Ascending aorta (tissue), 2 donors: Measurements from ENCODE around the gene MYO1B. TPM values are rescaled to one million over a fixed set of nuclear protein-coding genes. Genes with fewer than 3 reads are reported as not detected.

Experiments
- DNase-seq, 2 donors: peaks; one replicate each; pipeline ENCODE4 v3.0.0-alpha.2; 2019; ENCODE audit warnings: low spot score in 2 of 2
- H3K27ac ChIP-seq, 2 donors: fragments of 200-600 bp; sonication (generic); one replicate each; pipeline ENCODE4 v1.5.1; 2016 to 2017; ENCODE audit warnings: mild to moderate bottlenecking in 1 of 2
- H3K27me3 ChIP-seq: fragments of 200-600 bp; sonication (generic); one replicate; pipeline ENCODE4 v1.5.1; 2017
- H3K36me3 ChIP-seq, 2 donors: fragments of 200-600 bp; sonication (generic); one replicate each; pipeline ENCODE4 v1.5.1; 2016
- H3K4me1 ChIP-seq, 2 donors: fragments of 200-600 bp; sonication (generic); one replicate each; pipeline ENCODE4 v1.5.1; 2016 to 2017; ENCODE audit warnings: mild to moderate bottlenecking in 1 of 2
- H3K4me3 ChIP-seq, 2 donors: fragments of 200-600 bp; sonication (generic); one replicate each; pipeline ENCODE4 v1.5.1; 2016 to 2017; ENCODE audit warnings: mild to moderate bottlenecking in 1 of 2
- H3K9me3 ChIP-seq, 2 donors: fragments of 200-600 bp; sonication (generic); one replicate each; pipeline ENCODE4 v1.5.1; 2016
- intact Hi-C: fragments of 100-400 bp; cut with DNase I; formaldehyde crosslinking; loops from one replicate; pipeline ENCODE4 v1.15.1; 2023
- total RNA-seq: library from RNA; depleted of rRNA; stranded (reverse); fragments of >200 nt; gene quantifications from one replicate; pipeline ENCODE4 v1.1.0, GENCODE V29; 2016
- TF ChIP-seq, protein P1 (sequence below), 3 experiments: fragments of 200-600 bp in 2 of 3; fragments of 450-650 bp in 1 of 3; sonication (generic) in 2 of 3; IDR thresholded peaks; one replicate each; pipeline ENCODE4 v1.5.1; 2016 to 2019; ENCODE audit warnings: antibody characterized with exemption in 3 of 3, mild to moderate bottlenecking in 1 of 3, moderate library complexity in 1 of 3

The MYO1B gene
- total RNA-seq, 1 donor from 2014 or later: 27.4 TPM

DNA sequence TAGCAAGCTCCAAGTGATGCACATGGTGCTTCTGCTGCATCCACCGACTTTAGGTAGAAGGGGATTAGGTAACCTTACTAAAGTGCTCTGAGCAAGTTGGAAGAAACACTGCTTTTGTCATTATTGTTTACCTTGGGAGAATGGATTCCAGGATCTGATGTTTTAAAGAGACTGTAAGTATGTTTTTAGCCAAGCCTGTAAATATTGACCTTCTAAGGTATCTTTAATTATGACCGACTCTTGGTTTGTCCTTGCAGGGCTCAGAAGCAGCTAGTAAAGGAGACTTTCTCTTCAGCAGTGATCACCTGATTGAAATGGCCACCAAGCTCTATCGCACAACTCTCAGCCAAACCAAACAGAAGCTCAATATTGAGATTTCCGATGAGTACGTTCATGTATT is 170.7 kb downstream of the MYO1B start:
- Histone ChIP-seq H3K4me1 (peaks cover 0 to 21% of the 10 kb centered on the region in 2 donors), H3K9me3 (no peaks in the 10 kb centered on the region), H3K27me3 (no peaks in the 10 kb centered on the region), H3K4me3 (no peak overlapping the region), H3K36me3 (peaks cover 13 to 45% of the 10 kb centered on the region in 2 donors), H3K27ac (no peak overlapping the region)
- TF ChIP-seq, protein P1, sequence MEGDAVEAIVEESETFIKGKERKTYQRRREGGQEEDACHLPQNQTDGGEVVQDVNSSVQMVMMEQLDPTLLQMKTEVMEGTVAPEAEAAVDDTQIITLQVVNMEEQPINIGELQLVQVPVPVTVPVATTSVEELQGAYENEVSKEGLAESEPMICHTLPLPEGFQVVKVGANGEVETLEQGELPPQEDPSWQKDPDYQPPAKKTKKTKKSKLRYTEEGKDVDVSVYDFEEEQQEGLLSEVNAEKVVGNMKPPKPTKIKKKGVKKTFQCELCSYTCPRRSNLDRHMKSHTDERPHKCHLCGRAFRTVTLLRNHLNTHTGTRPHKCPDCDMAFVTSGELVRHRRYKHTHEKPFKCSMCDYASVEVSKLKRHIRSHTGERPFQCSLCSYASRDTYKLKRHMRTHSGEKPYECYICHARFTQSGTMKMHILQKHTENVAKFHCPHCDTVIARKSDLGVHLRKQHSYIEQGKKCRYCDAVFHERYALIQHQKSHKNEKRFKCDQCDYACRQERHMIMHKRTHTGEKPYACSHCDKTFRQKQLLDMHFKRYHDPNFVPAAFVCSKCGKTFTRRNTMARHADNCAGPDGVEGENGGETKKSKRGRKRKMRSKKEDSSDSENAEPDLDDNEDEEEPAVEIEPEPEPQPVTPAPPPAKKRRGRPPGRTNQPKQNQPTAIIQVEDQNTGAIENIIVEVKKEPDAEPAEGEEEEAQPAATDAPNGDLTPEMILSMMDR (IDR thresholded peaks at IDR 0.05): no peak
- intact Hi-C loops: no loop called here
- DNase-seq: no peak

DNA sequence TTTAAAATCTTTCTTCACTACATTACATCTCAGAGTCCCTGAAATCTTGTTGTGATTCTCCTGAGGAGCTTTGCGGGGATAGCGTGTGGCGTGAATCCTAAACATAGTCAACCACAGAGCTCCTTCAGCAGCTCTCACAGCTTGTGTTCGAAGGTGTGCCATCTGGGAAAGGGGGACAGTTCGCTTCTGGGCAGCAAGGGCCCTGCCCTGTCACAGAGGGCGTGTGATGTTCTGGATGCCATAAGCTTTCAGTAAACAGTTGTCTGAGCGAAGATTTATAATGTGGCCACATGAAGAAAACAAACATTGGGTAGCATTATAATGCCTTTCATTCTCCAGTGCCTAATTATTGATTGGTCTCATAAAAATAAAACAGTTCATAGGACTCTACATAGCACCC is 172.5 kb downstream of the MYO1B start:
- Histone ChIP-seq H3K36me3 (peaks cover 15 to 50% of the 10 kb centered on the region in 2 donors), H3K4me1 (peaks cover 0 to 2% of the 10 kb centered on the region in 2 donors), H3K27ac (no peak overlapping the region), H3K9me3 (no peaks in the 10 kb centered on the region), H3K27me3 (no peaks in the 10 kb centered on the region), H3K4me3 (no peak overlapping the region)
- no peak for DNase-seq
- intact Hi-C loops: no loop called here
- TF ChIP-seq, protein P1 (IDR thresholded peaks at IDR 0.05): no peak

DNA sequence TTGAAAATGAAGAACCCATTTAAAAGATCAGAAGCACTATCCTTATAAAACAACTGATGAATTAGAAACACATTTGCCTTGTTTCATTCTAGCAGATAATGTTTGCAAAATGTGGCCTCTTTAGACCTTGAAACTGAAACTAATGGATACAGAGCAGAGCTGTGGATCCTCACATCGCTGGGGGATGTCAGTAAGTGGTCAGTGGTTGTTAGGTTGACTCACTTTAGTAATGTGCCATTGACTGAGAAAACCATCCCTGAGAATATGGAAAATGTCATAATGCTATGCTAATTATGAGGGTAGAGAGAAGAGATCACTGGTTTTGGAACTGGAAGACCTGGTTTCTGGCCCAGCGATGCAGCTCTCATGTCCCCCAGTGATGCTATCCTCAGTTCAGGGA is 176.7 kb downstream of the MYO1B start:
- no peak for DNase-seq
- no peak overlapping the region for H3K4me3 ChIP-seq
- no peaks in the 10 kb centered on the region for H3K9me3 ChIP-seq
- H3K36me3 ChIP-seq: peaks cover 11 to 22% of the 10 kb centered on the region in 2 donors
- H3K27ac ChIP-seq: no peak overlapping the region
- H3K27me3 ChIP-seq: no peaks in the 10 kb centered on the region
- intact Hi-C loops: no loop called here
- no peaks in the 10 kb centered on the region for H3K4me1 ChIP-seq
- TF ChIP-seq, protein P1 (IDR thresholded peaks at IDR 0.05): no peak

GRCh38 chr2:191427031-191427430 is 181.8 kb downstream of the MYO1B start:
- Histone ChIP-seq H3K27ac (no peak overlapping the region), H3K27me3 (no peaks in the 10 kb centered on the region), H3K4me3 (no peak overlapping the region), H3K9me3 (no peaks in the 10 kb centered on the region), H3K36me3 (peaks cover 6 to 11% of the 10 kb centered on the region in 2 donors), H3K4me1 (no peaks in the 10 kb centered on the region)
- DNase-seq: no peak
- TF ChIP-seq, protein P1 (IDR thresholded peaks at IDR 0.05): no peak
- intact Hi-C loops: no loop called here

GRCh38 chr2:191428141-191428540 is 182.9 kb downstream of the MYO1B start:
- H3K4me1 ChIP-seq: no peaks in the 10 kb centered on the region
- no peaks in the 10 kb centered on the region for H3K9me3 ChIP-seq
- TF ChIP-seq, protein P1 (IDR thresholded peaks at IDR 0.05): no peak
- no peak overlapping the region for H3K27ac ChIP-seq
- H3K27me3 ChIP-seq: no peaks in the 10 kb centered on the region
- H3K4me3 ChIP-seq: no peak overlapping the region
- no peak for DNase-seq
- peaks cover 6 to 9% of the 10 kb centered on the region in 2 donors for H3K36me3 ChIP-seq
- intact Hi-C loops: no loop called here

DNA sequence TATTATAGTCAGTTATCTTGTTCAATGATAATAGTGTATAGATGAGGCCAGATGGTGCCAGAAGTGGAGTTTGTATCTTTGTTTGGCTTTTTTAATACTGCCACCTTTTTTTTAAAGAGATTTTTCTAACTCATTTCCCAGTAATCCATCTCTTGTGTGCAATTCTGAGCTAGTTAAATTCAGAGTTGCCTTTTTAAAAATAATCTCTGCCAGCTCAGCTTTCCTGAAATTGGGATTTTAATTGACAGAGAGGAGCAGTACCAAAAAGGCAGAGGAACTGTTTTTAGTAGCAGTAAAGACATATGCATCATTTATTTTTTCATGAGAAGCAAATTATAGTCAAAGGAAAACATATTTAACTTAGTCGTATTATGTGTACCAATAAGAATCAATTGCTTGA is 185.3 kb downstream of the MYO1B start:
- DNase-seq: no peak
- Histone ChIP-seq H3K27me3 (no peaks in the 10 kb centered on the region), H3K27ac (no peak overlapping the region), H3K36me3 (peaks cover 0 to 5% of the 10 kb centered on the region in 2 donors), H3K4me3 (no peak overlapping the region), H3K9me3 (no peaks in the 10 kb centered on the region), H3K4me1 (no peaks in the 10 kb centered on the region)
- intact Hi-C loops: no loop called here
- TF ChIP-seq, protein P1 (IDR thresholded peaks at IDR 0.05): no peak
